Measurements from ENCODE around the gene ATP6V0E2.
"Not testable (repeated sequence)": the region's sequence is repeated elsewhere in the genome, so short reads cannot be mapped to it uniquely, and the experiment has no call there.

Gene ATP6V0E2

DNA sequence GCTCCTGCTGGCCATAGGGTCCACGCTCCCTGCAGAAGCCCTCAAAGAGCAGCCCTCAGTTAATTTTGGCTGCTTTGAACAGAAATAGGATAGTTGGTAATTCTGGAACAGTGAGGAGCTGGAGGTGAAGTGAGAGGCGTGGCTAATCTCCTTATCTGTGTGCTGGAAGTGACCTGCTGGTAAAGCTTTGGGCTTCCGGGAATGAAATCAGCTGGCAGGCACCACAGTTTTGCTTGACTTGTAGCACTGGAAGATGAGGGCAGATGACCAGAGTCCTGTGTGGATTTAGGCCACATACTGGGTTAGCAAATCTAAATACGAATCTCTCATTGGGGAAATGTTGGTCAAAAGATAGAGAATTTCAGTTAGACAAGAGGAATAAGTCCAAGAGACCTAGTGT, 10.2 kb downstream of the ATP6V0E2 start:
- H3K4me3 ChIP-seq (ENCODE audit: low read depth, low read length), result no peak overlapping the region
- peak; percentile 2 for DNase-seq (ENCODE audit: low read depth)
- no peak for TF ChIP-seq MYC (IDR thresholded peaks at IDR 0.05; ENCODE audit: low read depth, low read length)
- no peak for TF ChIP-seq POLR2A (IDR thresholded peaks at IDR 0.05; ENCODE audit: extremely low read depth, insufficient read length)
- TF ChIP-seq, protein P1, sequence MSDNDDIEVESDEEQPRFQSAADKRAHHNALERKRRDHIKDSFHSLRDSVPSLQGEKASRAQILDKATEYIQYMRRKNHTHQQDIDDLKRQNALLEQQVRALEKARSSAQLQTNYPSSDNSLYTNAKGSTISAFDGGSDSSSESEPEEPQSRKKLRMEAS (IDR thresholded peaks at IDR 0.05; ENCODE audit: low read depth, low read length), result no peak
- TF ChIP-seq, protein P2, sequence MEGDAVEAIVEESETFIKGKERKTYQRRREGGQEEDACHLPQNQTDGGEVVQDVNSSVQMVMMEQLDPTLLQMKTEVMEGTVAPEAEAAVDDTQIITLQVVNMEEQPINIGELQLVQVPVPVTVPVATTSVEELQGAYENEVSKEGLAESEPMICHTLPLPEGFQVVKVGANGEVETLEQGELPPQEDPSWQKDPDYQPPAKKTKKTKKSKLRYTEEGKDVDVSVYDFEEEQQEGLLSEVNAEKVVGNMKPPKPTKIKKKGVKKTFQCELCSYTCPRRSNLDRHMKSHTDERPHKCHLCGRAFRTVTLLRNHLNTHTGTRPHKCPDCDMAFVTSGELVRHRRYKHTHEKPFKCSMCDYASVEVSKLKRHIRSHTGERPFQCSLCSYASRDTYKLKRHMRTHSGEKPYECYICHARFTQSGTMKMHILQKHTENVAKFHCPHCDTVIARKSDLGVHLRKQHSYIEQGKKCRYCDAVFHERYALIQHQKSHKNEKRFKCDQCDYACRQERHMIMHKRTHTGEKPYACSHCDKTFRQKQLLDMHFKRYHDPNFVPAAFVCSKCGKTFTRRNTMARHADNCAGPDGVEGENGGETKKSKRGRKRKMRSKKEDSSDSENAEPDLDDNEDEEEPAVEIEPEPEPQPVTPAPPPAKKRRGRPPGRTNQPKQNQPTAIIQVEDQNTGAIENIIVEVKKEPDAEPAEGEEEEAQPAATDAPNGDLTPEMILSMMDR (IDR thresholded peaks at IDR 0.05; ENCODE audit: low read depth, low read length), result no peak

DNA sequence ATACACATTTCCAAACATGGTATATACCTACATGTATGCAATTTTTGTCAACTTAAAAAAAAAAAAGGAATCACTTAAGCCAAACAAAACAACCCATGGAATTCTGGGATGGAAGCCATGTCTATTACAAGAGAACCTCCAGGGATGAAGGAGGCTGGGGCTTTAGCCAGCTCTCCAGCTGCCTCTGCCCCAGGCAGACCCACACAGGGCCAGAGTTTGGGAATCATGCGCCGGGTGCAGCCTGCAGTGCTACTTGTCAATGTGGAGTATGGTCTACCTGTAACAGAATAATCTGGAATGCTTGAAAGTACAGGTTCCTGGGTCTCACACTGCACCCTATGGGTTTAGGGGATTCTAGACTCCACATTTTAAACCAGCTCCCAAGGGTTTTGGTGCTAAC, 10.8 kb downstream of the ATP6V0E2 start:
- no peak for DNase-seq (ENCODE audit: low read depth)
- TF ChIP-seq, protein P2 (IDR thresholded peaks at IDR 0.05; ENCODE audit: low read depth, low read length), result no peak
- TF ChIP-seq, protein P1 (IDR thresholded peaks at IDR 0.05; ENCODE audit: low read depth, low read length), result no peak
- TF ChIP-seq MYC (IDR thresholded peaks at IDR 0.05; ENCODE audit: low read depth, low read length) (no peak), POLR2A (IDR thresholded peaks at IDR 0.05; ENCODE audit: extremely low read depth, insufficient read length) (no peak)
- no peak overlapping the region for H3K4me3 ChIP-seq (ENCODE audit: low read depth, low read length)

DNA sequence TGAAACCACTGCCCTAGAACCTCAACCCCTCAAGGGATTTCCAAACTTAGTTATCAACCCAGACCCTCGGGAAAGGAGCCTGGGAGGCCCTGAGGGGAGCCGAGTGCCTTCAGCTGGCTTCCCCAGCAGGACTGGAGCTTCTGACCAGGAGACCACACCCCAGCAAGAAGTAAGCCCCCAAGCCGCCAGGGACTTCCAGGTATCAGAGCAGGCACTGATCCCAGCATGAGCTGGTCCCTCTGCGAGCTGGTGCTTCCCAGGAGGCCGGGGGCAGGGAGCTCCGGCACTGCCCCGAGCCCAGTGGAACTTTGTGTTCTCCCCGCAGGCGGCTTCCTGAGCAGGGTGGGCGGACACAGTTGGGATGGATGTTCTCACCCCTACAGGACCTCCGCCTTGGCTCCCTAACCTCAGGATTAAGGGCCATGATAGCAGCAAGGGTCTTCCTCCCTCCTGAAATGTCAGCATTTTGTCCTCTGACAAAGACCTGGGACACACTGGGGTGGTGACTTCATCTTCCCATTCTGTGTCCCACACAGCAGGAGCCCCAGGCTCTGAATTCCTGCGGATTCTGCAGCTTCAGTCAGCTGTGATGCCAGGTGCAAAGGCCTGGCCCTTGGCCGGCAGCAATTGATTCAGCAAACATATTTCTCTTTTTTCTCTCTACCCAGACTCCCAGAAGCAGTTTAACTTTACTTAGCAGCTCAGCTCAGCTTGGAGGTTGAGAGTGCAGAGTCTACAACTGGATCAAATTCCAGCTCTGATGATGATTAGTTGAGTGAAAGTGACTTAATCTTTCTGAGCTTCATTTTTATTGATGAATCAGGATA, 11.6 kb downstream of the ATP6V0E2 start:
- DNase-seq (ENCODE audit: low read depth), result peak; percentile 3
- H3K4me3 ChIP-seq (ENCODE audit: low read depth, low read length), result no peak overlapping the region
- TF ChIP-seq, protein P1 (IDR thresholded peaks at IDR 0.05; ENCODE audit: low read depth, low read length), result no peak
- TF ChIP-seq, protein P2 (IDR thresholded peaks at IDR 0.05; ENCODE audit: low read depth, low read length), result no peak

DNA sequence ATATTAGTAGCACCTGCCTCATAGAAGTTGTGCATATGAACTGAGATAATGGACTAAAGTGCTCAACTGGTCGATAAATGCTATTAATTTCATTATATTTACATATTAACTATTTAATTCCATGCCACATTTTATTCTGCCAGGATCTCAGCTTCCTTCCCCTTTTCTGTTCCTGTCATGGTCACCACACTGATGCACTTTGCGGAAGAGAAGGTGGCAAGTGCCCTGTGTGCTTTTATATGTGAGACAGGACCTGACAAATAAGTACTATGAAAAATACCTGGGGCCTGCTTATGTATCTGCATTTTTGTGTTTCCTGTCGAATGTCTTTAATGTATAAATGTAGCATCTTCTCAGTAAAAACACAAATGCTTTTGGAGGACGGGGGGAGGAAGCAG, 12.2 kb downstream of the ATP6V0E2 start:
- TF ChIP-seq, protein P1 (IDR thresholded peaks at IDR 0.05; ENCODE audit: low read depth, low read length), result no peak
- TF ChIP-seq POLR2A (IDR thresholded peaks at IDR 0.05; ENCODE audit: extremely low read depth, insufficient read length) (no peak), MYC (IDR thresholded peaks at IDR 0.05; ENCODE audit: low read depth, low read length) (no peak)
- TF ChIP-seq, protein P2 (IDR thresholded peaks at IDR 0.05; ENCODE audit: low read depth, low read length), result no peak
- no peak overlapping the region for H3K4me3 ChIP-seq (ENCODE audit: low read depth, low read length)
- peak; percentile 4 for DNase-seq (ENCODE audit: low read depth)

DNA sequence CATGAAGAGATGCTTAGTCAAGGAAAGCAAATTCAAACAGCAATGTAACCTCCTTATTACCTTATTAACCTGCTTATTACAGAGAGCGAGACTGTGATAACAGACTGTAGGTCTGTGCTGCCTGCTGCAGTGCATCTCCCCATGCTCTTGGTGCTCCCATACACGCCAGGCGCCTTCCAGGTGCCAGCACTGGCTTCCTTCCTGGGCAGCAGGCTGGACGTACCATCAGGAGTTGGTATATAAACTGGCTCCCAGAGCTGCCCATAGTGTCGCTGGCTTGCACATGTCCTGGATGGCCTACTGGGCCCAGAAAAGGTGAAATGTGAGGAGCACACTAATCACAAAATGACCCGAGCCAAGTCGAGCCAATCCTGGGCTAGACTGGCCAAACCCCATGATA, 13.5 kb downstream of the ATP6V0E2 start:
- TF ChIP-seq MYC (IDR thresholded peaks at IDR 0.05; ENCODE audit: low read depth, low read length), result no peak
- TF ChIP-seq, protein P2 (IDR thresholded peaks at IDR 0.05; ENCODE audit: low read depth, low read length), result no peak
- TF ChIP-seq POLR2A (IDR thresholded peaks at IDR 0.05; ENCODE audit: extremely low read depth, insufficient read length), result no peak
- TF ChIP-seq, protein P1 (IDR thresholded peaks at IDR 0.05; ENCODE audit: low read depth, low read length), result no peak
- DNase-seq (ENCODE audit: low read depth), result no peak
- no peak overlapping the region for H3K4me3 ChIP-seq (ENCODE audit: low read depth, low read length)

DNA sequence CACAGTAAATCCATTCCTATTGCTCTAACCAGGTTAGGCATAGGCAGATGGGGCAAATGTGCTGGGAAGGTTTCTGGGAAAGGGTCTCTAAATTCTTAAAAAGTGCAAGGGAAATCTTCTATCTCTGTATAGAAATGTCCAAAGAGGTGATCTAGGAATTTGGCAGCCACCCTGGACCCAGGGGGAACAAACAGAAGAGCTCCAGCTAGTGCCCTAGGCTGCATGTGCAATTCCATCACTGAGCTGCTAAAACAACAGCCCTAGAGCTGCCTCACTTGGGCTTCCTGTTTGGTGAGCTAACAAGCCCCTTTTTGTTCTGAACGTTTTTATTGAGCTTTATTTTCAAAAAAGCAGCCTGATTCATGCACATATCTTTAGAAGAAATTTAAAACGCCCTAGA, 16.9 kb downstream of the ATP6V0E2 start:
- not testable (repeated sequence) for H3K4me3 ChIP-seq (ENCODE audit: low read depth, low read length); DNase-seq (ENCODE audit: low read depth)

DNA sequence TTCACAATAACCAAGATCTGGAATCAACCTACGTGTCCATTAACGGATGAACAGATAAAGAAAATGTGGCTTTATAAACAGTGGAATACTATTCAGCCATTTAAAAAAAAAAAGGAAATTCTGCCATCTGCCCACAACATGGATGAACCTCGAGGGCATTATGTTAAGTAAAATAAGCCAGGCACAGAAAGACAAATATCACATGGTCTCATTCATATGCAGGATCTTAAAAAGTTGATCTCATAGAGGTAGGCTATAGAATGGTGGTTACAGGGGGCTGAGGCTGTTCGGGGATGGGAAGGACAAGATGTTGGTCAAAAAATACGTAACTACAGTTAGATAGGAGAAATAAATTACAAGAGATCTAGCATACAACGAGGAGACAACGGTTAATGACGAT, 21.2 kb downstream of the ATP6V0E2 start:
- not testable (repeated sequence) for DNase-seq (ENCODE audit: low read depth); H3K4me3 ChIP-seq (ENCODE audit: low read depth, low read length)

DNA sequence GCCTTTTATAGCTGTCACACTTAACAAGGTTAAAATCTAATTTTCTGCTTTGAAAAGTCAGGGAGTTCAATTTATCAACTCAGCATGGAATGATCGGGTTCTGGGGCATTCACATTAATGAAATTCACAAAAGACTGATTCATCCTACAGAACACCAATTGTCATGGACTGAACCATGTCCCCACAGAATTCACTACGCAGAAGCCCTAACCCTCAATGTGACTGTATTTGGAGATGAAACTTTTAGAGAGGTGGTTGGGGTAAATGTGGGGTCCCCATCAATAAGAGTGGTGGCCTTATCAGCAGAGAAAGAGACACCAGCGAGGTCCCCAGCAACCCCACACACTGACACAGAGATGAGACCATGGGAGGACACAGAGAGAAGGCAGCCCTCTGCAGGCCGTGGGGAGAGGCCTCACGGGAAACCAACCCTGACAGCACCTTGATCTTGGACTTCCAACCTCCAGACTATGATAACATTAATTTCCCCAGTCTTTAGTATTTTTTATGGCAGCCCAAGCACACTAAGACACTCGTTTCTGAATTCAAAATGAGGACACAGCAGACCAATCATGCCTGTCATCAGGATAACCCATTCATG, 34.1 kb downstream of the ATP6V0E2 start:
- not testable (repeated sequence) for H3K4me3 ChIP-seq (ENCODE audit: low read depth, low read length); DNase-seq (ENCODE audit: low read depth)

DNA sequence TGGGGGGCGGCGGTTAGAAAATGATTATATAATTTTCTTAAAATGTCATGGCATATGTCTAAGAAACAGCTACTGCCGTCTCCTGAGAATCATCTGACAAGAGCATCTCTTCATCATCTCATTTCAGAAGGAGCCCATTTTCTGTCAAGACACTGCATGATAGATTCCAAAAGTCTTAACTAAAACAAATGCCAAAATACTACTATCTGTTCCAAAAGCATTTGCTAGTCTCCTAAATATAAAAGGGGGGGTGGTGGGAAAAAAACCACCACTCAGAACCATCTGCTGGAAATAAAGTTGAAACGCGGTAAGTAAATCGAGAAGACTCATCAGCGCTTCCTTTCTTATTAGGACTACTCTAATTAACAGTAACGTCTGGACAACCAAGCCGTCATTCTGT, 36.5 kb downstream of the ATP6V0E2 start:
- not testable (repeated sequence) for H3K4me3 ChIP-seq (ENCODE audit: low read depth, low read length); DNase-seq (ENCODE audit: low read depth)

DNA sequence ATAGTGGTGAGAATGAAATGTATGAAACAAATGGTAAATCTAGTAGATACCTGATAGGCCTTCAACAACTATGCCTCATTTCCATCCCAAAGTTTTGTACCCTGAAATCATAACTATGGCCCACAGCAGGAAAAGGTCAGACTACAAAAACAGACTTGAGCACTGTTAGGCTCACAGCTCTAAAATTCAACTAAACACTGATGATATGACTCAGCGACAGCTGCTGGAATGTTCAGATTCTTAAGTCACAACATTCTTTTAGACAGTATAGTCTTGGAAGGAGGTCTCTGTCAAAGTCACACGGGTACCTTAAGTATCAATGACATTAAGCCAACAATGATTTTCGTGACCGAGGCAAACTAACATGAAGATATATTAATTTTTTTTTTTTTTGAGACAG, 38.4 kb downstream of the ATP6V0E2 start:
- H3K4me3 ChIP-seq (ENCODE audit: low read depth, low read length); DNase-seq (ENCODE audit: low read depth): not testable (repeated sequence)
